GM06990 (cell line): Measurements from ENCODE around the gene CBX6.
"Not testable (repeated sequence)": the region's sequence is repeated elsewhere in the genome, so short reads cannot be mapped to it uniquely, and the experiment has no call there.

Experiments
- DNase-seq: peaks from one replicate; pipeline ENCODE4 v3.0.0-alpha.2; 2011; ENCODE audit not compliant: insufficient read length; ENCODE audit errors: extremely low read depth
- H3K27me3 ChIP-seq: replicated peaks from 2 replicates; pipeline ENCODE4 v1.6.0; 2011; ENCODE audit warnings: low read length; ENCODE audit not compliant: control insufficient read depth, insufficient read depth
- H3K36me3 ChIP-seq: 2 replicates; pipeline ENCODE4 v1.5.1; 2011; ENCODE audit warnings: low read length; ENCODE audit not compliant: control insufficient read depth, insufficient read depth
- H3K4me3 ChIP-seq: replicated peaks from 2 replicates; pipeline ENCODE4 v1.5.1; 2011; ENCODE audit warnings: low read depth, mild to moderate bottlenecking, control low read depth, low read length
- TF ChIP-seq, protein P1 (sequence below): IDR thresholded peaks from 2 replicates; pipeline ENCODE4 v1.5.1; 2011; ENCODE audit warnings: low read length, control low read depth, mild to moderate bottlenecking, inconsistent platforms; ENCODE audit not compliant: insufficient read depth, poor library complexity, severe bottlenecking

CBX6 gene

DNA sequence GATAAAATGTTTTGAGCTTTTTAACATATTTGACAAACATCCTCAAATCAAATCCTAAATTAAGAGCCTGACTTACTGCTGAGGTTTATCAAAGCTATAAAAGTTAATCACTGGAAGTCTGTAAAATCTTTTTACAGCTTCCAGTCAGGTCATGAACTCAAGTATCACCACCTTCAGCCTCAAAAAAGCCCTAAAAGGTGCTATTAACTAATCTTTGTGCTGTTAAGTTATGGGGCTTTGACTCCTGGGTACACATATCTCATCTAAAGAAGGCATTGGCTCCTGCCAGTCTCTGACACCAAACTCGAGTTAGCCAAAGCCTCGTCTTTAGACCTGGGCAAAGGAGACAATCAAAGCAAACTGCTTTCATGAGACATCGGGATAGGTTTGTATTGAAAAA is 34.0 kb upstream of the CBX6 start:
- no peaks in the 10 kb centered on the region for H3K36me3 ChIP-seq
- TF ChIP-seq, protein P1, sequence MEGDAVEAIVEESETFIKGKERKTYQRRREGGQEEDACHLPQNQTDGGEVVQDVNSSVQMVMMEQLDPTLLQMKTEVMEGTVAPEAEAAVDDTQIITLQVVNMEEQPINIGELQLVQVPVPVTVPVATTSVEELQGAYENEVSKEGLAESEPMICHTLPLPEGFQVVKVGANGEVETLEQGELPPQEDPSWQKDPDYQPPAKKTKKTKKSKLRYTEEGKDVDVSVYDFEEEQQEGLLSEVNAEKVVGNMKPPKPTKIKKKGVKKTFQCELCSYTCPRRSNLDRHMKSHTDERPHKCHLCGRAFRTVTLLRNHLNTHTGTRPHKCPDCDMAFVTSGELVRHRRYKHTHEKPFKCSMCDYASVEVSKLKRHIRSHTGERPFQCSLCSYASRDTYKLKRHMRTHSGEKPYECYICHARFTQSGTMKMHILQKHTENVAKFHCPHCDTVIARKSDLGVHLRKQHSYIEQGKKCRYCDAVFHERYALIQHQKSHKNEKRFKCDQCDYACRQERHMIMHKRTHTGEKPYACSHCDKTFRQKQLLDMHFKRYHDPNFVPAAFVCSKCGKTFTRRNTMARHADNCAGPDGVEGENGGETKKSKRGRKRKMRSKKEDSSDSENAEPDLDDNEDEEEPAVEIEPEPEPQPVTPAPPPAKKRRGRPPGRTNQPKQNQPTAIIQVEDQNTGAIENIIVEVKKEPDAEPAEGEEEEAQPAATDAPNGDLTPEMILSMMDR = no peak
- DNase-seq = no peak
- no peaks in the 10 kb centered on the region; the same call in 1 of the 2 replicates for H3K27me3 ChIP-seq
- H3K4me3 ChIP-seq = no peak overlapping the region

DNA sequence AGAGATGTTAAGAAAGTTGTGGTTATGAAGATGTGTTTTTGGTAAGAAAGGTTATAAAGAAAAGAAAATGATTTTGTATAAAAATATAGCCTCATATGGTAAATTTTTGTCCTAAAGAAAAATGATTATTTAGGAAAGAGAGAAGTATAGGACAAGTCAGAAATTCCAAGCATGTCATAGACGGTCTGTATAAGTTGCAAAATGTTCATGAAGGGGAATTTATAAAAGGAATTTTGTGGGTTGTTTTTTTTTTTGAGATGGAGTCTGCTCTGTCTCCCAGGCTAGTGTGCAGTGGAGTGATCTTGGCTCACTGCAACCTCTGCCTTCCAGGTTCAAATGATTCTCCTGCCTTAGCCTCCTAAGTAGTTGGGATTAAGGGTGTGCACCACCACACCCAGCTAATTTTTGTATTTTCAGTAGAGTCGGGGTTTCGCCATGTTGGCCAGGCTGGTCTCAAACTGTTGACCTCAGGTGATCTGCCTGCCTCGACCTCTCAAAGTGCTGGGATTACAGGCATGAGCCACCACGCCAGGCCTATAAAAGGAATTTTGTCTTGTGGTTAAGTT is 32.1 kb upstream of the CBX6 start:
- H3K27me3 ChIP-seq, H3K36me3 ChIP-seq, H3K4me3 ChIP-seq, DNase-seq: not testable (repeated sequence)

DNA sequence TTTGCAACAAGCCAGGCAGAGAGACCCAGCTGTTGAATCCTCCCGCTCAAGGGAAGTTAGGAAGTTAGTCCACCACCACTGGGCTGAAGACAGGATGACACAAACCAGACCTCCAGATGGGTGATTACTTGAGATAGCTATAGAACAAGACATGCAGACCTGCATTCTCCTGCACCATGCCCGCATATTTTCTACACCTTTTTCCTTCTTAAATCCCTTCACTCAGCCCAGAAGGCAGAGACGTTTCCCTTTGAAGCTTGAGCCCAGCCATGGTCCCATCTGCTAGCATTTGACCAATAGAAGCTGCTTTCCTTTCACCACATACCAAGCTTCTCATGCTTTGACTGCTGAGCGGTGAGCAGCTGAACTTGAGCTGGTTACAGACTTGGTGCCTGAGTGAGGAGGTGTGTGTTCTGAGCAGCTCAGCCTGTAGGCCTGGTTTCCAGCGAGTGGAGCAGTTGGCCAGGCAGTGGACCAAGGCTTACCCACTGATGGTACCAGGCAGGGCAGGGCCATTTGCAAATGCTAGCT is 29.2 kb upstream of the CBX6 start:
- Histone ChIP-seq H3K4me3 (no peak overlapping the region), H3K27me3 (no peaks in the 10 kb centered on the region), H3K36me3 (no peaks in the 10 kb centered on the region)
- no peak for DNase-seq
- TF ChIP-seq, protein P1 = no peak

DNA sequence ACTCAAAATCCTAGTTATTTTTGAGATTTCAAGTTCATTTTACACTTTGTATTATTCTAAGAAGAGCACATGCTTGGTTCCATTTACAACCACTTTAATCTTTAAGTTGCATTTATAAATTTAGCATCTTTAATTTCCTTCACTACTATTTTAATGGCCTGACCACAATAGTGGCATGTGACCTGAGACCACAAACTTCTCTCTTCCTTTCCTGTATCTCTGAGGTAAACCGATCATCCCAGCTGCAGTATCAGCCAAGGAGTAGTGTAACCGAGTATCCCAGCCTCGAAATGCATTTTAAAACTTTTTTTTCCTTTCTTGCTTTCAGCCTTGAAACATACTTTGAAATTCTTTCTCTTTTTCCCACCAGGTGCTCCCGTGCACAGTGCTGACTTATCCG is 28.7 kb upstream of the CBX6 start:
- H3K36me3 ChIP-seq = no peaks in the 10 kb centered on the region
- DNase-seq = no peak
- H3K27me3 ChIP-seq = no peaks in the 10 kb centered on the region
- no peak overlapping the region for H3K4me3 ChIP-seq
- TF ChIP-seq, protein P1 = no peak

DNA sequence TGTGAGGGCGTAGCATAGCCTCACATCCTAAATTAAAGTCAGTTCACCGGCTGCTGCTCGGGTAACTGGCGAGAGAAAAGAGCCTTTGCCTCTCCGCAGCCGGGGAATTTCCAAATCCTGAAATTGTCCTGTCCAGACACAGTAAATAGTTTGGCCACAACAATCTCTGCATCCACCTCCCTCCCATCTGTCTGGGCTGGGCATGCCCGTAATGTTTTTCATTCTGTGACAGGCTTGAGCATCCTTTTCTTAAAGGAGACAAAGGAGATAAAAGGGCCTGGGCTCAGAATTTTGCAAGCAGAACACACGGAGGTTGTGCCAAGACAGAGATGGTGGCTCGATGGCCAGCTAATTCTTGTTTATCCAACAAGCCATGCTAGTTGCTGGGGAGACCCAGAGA is 19.2 kb upstream of the CBX6 start:
- H3K36me3 ChIP-seq = no peaks in the 10 kb centered on the region
- TF ChIP-seq, protein P1 = no peak
- no peak overlapping the region for H3K4me3 ChIP-seq
- H3K27me3 ChIP-seq = no peaks in the 10 kb centered on the region; the same call in 1 of the 2 replicates
- no peak for DNase-seq

DNA sequence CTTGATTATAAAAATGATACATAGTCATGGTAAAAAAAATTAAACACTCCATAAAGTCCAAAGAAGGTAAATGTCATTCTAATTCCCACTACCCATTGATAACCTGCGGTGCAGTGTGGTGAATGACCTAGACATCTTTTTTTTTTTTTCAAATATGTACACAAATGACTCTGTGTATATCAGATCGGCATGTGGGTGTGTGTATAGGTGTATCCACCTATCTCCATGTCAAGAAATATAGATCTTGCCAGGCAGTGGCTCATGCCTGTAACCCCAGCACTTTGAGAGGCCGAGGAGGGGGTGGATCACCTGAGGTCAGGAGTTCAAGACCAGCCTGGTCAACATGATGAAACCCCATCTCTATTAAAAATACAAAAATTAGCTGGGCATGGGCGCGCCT is 18.4 kb upstream of the CBX6 start:
- Histone ChIP-seq H3K4me3 (no peak overlapping the region), H3K27me3 (no peaks in the 10 kb centered on the region; the same call in 1 of the 2 replicates), H3K36me3 (no peaks in the 10 kb centered on the region)
- TF ChIP-seq, protein P1 = no peak
- DNase-seq = no peak
